Measurements from ENCODE around the gene LYSMD2. TPM values are rescaled to one million over a fixed set of nuclear protein-coding genes. Genes with fewer than 3 reads are reported as not detected.

LYSMD2 gene
- total RNA-seq, 1 donor from 2014 or later, result 0.78 TPM

- DNase-seq, result no peak
- Mint-ChIP-seq H3K27me3 (ENCODE audit: unreplicated experiment) (no peaks in the 10 kb centered on the region), H3K4me3 (ENCODE audit: unreplicated experiment) (no peak overlapping the region), H3K36me3 (ENCODE audit: unreplicated experiment) (no peaks in the 10 kb centered on the region), H3K9me3 (ENCODE audit: unreplicated experiment) (no peaks in the 10 kb centered on the region), H3K4me1 (ENCODE audit: low read depth, unreplicated experiment) (peaks cover 9% of the 10 kb centered on the region), H3K27ac (ENCODE audit: unreplicated experiment) (no peak overlapping the region)
- no peak for TF ChIP-seq CTCF (IDR thresholded peaks at IDR 0.05; ENCODE audit: partially characterized antibody, unreplicated experiment)
These were observed 10.1 kb downstream of the LYSMD2 start for GRCh38 chr15:51727141-51727897.

- no peak for TF ChIP-seq CTCF (IDR thresholded peaks at IDR 0.05; ENCODE audit: partially characterized antibody, unreplicated experiment)
- peak overlapping the region; percentile 14 for H3K27ac Mint-ChIP-seq (ENCODE audit: unreplicated experiment)
- DNase-seq, result peak; percentile 59
- H3K4me3 Mint-ChIP-seq (ENCODE audit: unreplicated experiment), result peak overlapping the region; percentile 39
- no peaks in the 10 kb centered on the region for H3K36me3 Mint-ChIP-seq (ENCODE audit: unreplicated experiment)
- H3K27me3 Mint-ChIP-seq (ENCODE audit: unreplicated experiment), result no peaks in the 10 kb centered on the region
- no peaks in the 10 kb centered on the region for H3K9me3 Mint-ChIP-seq (ENCODE audit: unreplicated experiment)
- H3K4me1 Mint-ChIP-seq (ENCODE audit: low read depth, unreplicated experiment), result peaks cover 10% of the 10 kb centered on the region
These were observed 11.0 kb downstream of the LYSMD2 start for GRCh38 chr15:51726302-51727073.

GRCh38 chr15:51724673-51725072 is 12.8 kb downstream of the LYSMD2 start:
- Mint-ChIP-seq H3K4me3 (ENCODE audit: unreplicated experiment) (no peak overlapping the region), H3K27ac (ENCODE audit: unreplicated experiment) (no peak overlapping the region), H3K4me1 (ENCODE audit: low read depth, unreplicated experiment) (peaks cover 10% of the 10 kb centered on the region), H3K36me3 (ENCODE audit: unreplicated experiment) (no peaks in the 10 kb centered on the region), H3K9me3 (ENCODE audit: unreplicated experiment) (no peaks in the 10 kb centered on the region), H3K27me3 (ENCODE audit: unreplicated experiment) (no peaks in the 10 kb centered on the region)
- no peak for DNase-seq
- no peak for TF ChIP-seq CTCF (IDR thresholded peaks at IDR 0.05; ENCODE audit: partially characterized antibody, unreplicated experiment)

- no peaks in the 10 kb centered on the region for H3K27me3 Mint-ChIP-seq (ENCODE audit: unreplicated experiment)
- TF ChIP-seq CTCF (IDR thresholded peaks at IDR 0.05; ENCODE audit: partially characterized antibody, unreplicated experiment), result no peak
- H3K36me3 Mint-ChIP-seq (ENCODE audit: unreplicated experiment), result no peaks in the 10 kb centered on the region
- no peak for DNase-seq
- peaks cover 10% of the 10 kb centered on the region for H3K4me1 Mint-ChIP-seq (ENCODE audit: low read depth, unreplicated experiment)
- H3K4me3 Mint-ChIP-seq (ENCODE audit: unreplicated experiment), result no peak overlapping the region
- H3K9me3 Mint-ChIP-seq (ENCODE audit: unreplicated experiment), result no peaks in the 10 kb centered on the region
- H3K27ac Mint-ChIP-seq (ENCODE audit: unreplicated experiment), result no peak overlapping the region
These were observed 13.3 kb downstream of the LYSMD2 start for GRCh38 chr15:51724199-51724598.

Measured in glutamatergic neuron (in vitro differentiated cells).